ENCODE data around the gene BCR. TPM values are rescaled to one million over a fixed set of nuclear protein-coding genes. Genes with fewer than 3 reads are reported as not detected.
"Not testable (repeated sequence)": the region's sequence is repeated elsewhere in the genome, so short reads cannot be mapped to it uniquely, and the experiment has no call there.

Gene BCR
- total RNA-seq, 1 donor from 2014 or later, result 109 TPM

DNA sequence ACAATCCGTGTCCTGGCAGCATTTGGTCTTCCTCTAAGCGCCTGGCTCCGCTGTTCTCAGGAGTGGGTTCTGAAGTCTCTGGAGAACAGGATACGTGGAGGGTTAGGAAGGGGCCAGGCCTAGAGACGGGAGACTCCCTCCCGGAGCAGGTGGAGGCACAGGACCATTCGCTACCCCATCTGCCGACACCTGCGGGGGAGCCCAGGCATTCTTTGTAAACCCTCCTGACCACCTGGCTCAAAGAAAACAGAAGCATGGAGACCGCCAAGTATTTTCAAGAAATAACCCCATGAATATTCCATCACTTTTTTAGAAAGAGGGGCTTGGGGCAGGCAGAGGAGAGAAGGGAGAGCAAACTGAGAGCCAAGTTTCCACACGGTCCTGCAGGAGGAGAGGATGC lies 136.3 kb downstream of the BCR start:
- not testable (repeated sequence) for DNase-seq (ENCODE audit: low read depth)

DNA sequence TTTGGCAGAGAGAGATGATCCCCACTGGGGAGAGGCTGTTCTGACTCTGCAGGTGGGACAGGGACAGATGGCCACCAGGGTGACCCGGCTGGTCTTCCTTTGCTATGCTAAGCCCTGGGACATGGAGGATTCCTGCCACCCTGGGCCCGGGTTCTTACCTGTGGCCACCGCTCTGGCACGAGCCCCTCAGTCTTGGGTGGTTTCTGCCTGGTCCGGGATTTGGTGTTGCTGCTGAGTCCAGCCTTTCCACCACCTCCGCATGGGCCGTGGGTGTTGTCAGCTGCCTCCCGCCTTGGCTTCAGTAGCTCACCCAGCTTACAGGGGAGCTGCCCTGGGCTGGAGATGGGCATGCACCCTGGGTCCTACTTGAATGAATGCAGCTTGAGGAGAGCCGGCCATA lies 138.0 kb downstream of the BCR start:
- DNase-seq (ENCODE audit: low read depth), result not testable (repeated sequence)

DNA sequence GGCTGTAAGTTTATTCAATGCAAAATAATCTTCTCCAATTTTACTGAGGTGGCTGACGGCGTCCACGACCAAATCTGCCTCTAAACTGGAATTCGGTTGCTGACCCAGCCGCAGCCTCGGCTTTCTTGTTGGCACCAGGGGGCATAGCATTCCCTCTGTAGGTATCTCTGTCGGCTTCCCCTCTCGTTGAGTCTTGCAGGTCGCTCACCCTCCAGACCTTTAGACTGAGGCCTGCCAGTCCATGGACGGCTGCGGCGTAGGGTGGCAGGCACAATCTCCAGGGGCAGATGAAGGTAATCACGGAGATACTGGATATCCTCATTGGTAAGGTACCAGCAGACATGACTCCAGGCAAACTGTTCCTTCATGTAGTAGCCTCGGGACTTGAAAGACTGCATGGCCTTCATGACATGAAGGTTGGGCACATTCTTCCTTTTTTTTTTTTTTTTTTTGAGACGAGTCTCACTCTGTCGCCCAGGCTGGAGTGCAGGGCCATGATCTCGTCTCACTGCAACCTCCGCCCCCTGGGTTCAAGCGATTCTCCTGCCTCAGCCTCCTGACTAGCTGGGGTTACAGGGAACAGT lies 142.3 kb downstream of the BCR start:
- DNase-seq (ENCODE audit: low read depth), result not testable (repeated sequence)

DNA sequence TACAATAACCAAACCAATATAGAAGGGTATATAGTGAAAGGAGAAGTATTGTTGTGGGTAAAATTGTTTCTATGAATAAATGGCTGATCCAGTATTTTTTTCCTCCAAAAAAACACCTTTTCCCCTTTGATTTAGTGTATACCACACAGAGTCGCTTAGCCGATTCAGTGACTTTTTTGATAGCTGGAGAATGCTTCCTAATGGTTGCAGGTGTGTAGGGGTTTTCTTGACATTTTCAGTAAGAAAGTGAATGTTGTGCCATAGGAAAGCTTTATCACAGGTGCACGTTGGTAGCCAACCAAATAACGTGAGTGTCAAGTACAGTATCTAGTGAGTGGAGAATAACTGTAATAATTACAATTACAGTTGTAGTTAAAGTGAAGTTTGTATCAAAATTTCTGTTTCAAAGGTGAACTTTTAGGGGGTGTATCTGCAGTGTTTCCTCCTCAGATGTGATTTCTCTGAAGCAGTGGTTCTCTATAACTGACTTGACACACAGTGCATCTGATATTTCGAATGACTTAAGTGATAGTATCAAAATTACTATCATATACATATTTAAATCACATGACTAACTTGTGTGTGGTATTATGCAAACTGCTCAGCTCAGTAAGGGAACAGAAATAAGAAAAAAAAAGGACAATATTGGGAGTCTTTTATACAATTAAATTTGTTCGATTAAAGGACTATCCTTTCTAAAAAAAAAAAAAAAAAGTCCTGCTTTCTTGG lies 143.8 kb downstream of the BCR start:
- DNase-seq (ENCODE audit: low read depth), result not testable (repeated sequence)

DNA sequence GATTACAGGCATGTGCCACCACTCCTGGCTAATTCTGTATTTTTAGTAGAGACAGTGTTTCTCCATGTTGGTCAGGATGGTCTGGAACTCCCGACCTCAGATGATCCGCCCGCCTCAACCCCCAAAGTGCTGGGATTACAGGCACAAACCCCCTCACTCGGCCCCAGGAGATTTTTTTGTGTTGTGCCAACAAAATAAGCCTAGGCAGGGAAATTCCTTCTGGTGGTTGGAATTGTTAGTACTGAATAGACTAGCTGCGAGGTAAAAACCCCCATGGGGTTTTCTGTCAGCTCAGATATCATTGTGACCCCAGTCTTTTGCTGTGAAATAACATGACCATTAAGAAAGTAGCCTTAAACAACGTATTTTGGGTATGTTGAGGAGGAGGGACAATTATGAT lies 144.9 kb downstream of the BCR start:
- DNase-seq (ENCODE audit: low read depth), result no peak

DNA sequence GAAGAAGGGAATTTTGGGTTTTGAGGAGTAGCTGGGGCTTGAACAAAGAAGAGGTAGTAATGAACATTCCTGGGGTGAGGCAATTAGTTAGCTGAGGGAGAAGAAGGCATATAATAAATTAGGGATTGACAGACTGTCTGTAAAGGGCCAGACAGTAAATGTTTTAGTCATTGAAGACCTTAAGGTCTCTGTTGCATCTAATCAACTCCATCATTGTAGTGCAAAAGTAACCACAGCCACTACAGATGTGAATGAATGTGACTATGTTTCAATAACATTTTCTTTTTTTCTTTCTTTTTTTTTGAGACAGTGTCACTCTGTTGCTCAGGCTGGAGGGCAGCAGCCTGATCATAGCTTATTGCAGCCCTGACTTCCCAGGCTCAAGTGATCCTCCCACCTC lies 153.5 kb downstream of the BCR start:
- not testable (repeated sequence) for DNase-seq (ENCODE audit: low read depth)

DNA sequence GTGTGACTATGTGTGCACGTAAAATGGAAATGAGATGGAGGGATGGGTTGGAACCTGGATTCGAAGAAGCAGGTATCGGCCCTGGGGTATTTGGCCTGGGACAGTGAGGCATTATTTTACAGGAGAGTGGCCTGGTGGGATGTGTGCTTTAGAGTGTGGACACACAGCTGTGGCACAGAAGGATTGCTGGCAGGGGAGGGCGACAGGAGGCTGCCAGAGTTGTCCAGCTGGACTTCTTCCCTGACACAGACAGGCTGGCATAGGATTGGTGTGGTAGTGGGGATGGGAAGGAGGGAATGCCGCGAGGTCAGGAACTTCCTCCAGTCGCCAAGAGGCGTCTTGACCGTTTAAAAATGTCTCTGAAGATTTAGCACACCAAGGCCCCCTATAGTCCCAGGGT lies 157.4 kb downstream of the BCR start:
- not testable (repeated sequence) for DNase-seq (ENCODE audit: low read depth)

DNA sequence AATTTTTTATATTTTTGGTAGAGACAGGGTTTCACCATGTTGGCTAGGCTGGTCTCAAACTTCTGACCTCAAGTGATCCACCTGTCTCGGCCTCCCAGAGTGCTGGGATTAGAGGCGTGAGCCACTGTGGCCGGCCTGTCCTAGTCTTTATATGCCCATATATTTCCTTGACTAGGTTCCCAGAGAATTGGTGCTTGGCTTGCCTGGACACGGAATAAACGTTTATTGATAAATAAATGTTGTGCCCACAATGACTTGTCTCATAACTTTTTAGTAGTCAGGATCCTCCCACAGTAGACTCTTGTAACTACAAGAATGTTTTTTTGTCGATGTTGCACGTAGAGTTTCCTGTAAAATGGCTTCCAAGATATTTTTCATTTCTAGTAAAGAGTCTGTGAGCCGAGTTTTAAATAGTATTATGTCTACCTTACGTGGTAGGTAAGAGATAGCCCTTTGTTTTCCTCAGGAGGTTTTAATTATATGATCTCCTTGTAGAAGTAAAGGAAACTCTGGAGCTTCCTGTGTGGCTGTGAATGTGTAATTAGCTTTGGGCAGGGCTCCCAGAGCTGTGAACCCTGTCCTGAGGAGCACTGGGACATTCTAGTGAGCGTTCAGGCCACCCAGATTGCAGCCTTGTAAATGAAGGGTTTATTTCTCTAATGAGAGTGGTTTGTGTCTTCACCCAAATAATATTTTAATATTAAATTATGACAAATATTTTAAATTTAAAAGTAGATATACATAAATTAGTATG lies 161.8 kb downstream of the BCR start:
- DNase-seq (ENCODE audit: low read depth), result not testable (repeated sequence)

DNA sequence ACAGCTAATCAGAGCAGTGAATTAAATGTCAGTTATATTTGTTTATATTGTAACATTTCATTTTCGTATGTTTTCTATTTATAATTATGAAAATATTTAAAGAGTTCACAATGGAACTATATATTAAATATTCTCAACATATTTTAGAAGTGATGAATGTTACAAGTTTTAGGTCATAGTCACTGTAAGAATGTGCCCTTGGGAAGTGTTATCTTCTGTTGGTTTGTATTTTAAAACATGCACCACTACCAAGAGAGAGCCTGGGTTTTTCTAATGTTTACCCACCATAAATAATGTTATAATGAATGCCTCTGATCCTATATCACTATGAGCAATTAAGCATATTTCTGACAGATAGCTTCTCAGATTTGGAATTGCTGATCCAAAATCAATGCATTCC lies 171.0 kb downstream of the BCR start:
- no peak for DNase-seq (ENCODE audit: low read depth)

DNA sequence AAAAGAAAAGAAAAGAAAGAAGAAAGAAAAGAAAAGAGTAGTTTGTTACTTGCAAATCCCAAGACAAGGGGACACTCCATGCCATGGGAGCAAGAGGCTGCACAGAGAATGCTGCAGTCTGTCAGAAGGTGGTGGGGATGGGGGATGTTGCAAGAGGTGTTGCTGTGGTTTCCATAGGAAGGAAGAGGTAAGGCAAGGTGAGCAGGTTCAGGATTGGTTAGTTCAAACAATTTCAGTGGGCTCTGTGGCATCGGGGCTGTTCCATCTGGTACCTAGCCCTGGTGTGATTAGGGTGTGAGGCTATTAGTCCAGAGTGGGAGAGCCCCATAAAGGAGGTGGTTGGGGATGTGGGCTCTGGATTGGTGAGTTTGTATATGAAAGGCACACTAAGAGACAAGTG lies 172.7 kb downstream of the BCR start:
- no peak for DNase-seq (ENCODE audit: low read depth)

DNA sequence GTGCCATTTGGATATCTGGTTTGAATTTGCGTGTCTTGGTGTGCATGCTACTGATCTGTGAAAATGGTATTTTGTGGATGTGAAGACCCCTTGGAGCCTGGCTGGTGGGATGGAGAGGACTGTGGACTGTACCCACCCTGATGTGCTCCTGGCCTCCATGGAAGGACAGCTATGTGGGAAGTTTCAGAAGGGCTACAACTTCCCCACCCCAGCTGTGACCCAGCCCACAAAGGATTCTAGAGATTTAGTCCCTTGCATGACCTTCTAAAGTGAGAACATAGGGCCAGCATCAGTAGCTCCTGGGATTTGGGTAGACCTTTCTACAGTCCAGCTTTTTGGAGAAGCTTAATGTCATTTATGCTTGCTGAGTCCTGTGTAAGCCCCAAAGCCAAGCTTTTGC lies 173.4 kb downstream of the BCR start:
- DNase-seq (ENCODE audit: low read depth), result no peak

DNA sequence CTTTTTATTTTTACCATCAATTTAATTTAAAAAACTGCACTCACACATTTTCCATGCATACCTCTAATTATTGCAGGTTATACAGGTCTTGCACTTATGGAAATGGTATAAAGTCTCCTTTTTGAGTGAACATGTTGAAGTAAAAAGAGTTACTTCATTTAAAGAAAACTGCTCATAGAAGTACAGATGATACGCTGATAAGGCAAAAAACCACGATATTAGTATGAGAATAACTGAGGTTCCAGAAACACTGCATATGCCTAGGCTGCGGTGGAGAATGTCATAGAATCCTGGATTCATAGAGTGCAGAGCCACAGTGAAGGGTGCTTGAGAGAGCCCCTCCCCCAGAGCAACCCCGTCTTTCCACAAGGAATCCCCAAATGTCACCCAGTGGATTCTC lies 175.8 kb downstream of the BCR start:
- DNase-seq (ENCODE audit: low read depth), result no peak

DNA sequence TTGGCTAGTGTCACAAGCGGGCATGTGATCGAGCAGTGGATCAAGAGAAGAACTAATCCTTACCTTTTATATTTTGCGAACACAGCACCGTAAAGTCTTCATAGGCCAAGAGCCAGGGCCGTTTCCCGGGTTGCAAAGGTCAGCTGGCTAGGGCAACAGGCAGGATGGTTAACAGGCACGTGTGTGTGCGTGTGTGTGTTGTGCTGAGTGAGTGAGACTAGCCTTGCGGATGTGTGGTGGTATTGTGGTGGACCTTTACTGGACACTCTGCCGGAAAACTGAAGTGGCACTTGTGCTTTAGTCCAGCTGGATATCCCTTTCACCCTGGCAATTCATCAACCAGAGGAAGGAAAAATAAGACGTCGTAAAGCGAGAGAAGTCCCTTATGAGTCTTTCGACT lies 176.7 kb downstream of the BCR start:
- no peak for DNase-seq (ENCODE audit: low read depth)

DNA sequence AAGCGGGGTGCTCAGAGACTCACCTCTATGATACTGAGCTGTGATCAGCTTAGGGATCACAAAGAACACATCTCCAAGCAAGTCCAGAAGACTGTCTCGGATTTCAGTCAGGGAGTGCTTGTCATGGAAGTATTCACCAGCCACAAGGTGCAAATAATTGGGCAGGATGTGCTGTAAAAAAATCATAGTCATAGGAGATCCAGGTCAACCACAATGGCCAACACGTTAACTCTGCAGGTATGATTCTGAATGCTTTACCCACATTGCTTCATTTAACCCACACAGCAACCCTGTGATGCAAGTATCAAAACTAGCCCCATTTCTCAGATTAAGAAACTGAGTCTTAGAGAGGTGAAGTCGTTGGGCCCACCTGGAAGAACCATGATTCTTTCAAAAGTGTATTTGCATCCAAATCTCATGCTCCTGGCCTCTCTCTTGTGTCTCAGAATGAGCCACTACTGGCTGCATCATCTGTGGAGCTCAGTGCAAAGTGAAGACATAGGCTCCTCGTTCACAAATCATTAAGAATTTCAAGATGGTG lies 179.3 kb downstream of the BCR start:
- DNase-seq (ENCODE audit: low read depth), result no peak

DNA sequence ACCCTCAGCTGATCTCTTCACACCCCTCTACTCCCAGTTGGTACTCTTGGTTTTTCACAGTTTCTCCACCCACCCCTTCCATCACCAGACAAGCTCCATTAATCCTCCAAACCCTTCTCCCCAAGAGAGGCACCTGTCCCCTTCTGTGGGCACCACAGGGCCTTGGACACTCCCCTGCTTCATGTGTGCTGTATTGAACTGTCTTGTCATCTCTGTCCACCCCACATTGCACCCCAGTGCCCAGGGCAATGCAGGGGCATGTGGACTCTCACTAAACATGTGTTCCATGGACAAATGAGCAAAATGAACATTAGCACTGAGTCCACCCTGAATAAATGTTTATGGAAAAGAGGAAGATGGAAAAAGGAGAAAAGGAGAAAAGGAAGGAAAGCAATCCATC lies 181.4 kb downstream of the BCR start:
- no peak for DNase-seq (ENCODE audit: low read depth)

DNA sequence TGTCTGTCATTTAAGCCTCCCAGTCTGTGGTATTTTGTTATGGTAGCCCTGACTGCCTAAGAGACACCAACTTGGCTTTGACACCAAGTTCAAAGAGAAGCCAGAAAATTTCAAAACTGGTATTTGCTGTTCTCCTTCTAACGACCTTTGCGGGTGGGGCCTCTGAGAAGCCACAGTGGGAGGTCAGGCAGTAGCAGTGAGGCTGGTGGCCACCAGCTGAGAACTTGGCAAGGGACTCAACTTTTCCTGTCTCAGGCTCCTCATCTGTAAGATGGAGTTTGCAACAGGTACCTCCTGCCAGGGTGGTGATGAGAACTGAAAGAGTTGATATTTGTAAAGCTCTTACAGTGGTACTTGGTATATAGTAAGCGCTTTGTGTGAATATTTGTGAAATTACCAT lies 183.4 kb downstream of the BCR start:
- DNase-seq (ENCODE audit: low read depth), result no peak

DNA sequence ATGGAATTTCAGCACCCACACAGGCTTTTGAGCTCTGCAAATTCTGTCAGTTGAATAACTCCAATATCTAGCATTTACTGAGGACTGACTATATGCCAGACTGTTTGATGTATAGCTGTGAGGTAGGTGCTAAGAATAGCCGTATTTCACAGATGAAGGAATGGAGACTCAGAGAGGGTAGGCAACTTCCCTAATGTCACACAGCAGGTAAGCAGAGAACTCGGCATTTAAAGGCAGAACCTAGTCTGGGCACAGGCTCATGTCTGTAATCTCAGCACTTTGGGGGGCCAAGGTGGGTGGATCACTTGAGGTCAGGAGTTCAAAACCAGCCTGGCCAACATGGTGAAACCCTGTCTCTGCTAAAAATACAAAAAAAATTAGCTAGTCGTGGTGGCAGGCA lies 184.1 kb downstream of the BCR start:
- no peak for DNase-seq (ENCODE audit: low read depth)

DNA sequence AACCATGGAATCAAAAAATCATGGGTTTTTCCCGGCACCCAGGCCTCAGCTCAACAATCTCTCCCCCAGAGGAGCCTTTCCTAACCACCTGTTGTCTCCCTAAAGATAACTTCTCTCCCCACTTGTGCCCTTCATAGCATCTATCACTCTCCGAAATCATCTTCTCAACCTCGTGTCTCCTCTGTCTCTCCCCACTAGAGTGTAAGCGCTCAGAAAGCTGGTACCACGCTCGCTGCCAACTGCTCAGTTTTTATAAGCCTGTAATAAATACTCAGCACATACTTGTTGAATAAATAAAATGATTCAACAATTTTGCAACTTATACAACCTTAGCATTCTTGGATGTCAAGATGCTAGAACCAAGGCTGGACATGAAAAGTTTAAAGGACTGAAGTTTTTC lies 185.2 kb downstream of the BCR start:
- no peak for DNase-seq (ENCODE audit: low read depth)

DNA sequence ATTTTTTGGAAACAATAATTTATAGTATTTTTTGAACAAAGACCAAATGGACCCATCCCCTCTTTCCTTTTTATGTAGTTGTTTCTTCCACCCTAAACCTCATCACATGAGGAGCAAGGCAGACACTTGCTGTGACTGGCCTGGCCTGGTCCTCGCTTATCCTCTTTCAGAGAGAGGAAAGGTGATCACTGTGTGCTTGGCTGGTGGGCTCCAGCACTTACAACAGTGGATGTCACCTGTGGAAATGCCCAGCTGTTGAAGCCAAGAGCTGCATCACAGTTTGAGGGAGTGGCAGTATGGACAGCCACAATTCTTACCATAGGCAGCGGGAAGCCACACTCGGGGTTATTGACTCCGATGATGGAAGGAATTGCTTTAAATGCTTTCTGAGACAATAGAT lies 185.7 kb downstream of the BCR start:
- DNase-seq (ENCODE audit: low read depth), result no peak

DNA sequence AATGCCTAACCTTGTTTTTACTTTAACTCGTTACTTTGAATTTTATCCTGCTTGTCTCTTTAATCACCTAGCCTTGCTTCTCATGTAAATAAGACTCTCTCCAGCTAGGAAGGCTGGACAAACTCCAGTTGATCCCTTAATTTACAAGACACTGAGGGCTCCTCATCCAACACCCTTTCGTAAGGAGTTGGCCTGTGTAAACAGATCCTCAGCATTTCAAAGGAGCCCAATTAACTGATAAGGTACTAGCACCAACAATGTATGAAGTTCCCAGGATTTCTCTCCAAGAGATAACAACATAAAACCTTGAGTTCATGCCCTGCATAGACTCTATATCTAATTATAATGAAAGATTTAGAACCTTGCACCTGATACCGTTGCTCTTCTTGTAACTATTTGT lies 186.9 kb downstream of the BCR start:
- DNase-seq (ENCODE audit: low read depth), result not testable (repeated sequence)
